Measurements from ENCODE around the gene NBL1.
"Not testable (repeated sequence)": the region's sequence is repeated elsewhere in the genome, so short reads cannot be mapped to it uniquely, and the experiment has no call there.

The NBL1 gene

DNA sequence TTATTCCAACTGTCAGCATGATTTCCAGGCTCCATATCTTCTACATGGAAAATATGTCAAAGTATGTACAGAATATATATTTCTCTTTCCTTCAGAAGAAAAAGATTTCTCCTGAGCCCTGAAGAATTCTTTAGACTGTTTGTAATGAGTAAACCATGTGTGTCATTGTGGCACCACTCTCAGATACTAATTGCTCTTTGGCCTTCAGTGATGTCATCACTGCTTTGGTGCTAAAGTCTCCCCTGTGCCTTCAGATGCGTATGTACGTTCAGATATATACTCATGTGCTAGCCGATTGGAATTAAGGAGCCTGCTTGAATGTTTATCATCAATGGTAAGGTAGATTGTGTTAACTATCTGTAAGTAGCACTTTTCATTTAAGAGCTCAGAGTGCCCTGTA is 20.6 kb upstream of the NBL1 start:
- no peak for DNase-seq

DNA sequence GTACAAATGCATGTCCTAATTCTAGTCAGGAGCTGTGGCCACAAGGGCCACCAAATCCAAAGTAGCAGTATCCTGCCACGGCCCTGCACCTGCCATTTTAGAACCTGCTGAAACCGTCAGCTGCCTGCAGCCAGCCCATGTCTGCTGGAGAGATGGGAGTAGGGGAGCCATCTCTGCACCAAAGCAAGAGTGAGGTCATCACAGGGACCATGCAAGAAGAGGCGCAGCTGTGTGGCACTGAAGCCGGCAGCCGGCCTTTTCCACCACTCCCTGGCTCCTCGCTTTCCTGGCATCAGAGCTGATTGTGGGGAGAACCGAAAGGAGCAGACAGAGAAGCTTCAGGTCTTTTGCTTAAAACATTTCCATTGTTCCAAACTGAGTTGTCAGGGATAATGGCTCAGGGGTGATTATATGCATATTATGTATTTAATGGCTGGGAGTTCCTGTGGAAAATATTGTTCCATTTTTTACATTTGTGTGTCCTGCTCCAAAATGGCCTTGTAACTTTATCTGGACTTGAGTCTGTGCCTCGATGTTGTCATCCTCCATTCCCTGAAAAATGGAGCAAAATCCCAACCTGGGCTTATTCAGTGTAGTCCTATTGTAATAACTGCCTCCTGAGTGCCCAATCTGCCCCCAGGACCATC is 18.7 kb upstream of the NBL1 start:
- no peak for DNase-seq

DNA sequence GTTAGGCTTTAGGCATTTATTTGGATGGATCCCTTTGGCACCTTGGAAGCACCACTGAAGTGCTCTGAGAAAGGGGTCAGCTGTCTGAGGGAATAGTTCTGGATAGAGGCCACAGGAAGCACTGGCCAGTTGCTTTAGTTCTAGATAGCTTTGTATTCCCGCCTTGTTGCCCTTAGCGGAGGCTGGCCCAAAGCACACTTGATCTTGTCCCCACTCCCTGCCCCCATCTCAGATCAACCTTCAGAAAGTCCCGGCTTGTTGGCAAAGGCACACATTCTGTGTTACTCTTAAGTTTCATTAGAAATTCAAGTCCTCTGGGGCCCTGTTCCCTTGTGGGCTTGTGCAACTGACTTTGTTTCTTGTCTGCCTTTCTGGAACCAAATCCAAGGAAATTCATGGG is 15.2 kb upstream of the NBL1 start:
- no peak for DNase-seq

DNA sequence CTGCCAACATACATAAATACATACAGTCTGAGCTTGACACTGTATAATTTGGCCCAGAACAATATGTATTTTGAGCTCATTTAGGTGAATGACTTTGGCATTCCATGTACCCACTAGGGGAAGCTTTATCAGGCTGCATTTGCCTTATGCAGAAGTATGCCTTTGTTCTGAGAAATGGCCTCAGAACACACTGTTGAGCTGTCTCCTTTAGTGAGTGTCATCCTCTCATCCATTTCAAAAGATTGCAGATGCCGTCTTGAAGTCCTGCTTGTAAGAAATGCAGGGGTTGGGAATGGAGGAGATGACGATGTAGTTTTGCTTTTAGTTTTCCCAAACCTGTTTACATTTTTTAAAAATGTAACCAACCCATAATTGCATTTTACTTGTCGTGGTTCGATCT is 14.8 kb upstream of the NBL1 start:
- DNase-seq: no peak

DNA sequence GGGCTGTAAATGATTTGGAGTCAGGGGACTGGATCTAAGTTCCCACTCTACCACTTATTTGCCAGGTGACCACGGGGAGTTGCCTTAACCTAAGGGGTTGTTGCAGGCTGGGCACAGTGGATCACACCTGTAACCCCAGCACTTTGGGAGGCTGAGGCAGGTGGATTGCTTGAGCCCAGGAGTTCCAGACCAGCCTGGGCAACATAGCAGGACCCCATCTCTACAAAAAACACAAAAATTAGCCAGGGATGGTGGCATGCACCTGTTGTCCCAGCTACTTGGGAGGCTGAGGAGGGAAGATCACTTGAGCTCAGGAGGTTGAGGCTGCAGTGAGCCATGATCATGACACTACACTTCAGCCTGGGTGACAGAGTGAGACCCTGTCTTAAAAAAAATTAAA is 13.9 kb upstream of the NBL1 start:
- DNase-seq: not testable (repeated sequence)

DNA sequence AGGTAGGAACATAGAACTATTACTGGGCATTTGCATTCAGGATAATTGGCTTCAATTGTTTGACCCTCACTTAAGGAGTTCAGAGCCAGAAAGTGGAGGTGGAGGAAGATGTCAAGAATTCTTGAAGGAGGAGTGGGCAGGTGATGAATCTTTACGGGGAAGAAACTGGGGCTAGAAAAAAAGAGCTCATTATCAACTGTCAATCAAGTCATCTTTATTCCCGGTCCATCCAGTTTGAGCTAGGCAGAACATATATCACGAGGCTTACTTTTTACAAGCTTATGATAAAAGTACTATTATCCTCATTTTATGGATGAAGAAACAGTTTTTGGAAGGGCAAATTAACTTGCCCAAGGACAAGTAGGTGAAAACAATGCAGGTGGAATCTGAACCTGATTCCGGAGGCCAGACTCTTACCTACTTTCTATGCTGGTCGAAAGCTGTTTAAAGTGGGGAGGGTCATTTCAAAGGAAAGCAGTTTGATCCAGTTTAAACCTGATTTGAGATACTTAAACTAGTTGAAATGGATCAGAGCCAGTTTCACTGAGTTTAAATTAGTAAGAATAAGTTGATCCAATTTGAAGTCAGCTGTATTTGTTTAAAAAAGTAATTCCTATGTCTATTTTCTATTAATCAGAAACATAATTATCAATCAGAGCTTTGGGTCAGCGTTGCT is 13.3 kb upstream of the NBL1 start:
- no peak for DNase-seq

DNA sequence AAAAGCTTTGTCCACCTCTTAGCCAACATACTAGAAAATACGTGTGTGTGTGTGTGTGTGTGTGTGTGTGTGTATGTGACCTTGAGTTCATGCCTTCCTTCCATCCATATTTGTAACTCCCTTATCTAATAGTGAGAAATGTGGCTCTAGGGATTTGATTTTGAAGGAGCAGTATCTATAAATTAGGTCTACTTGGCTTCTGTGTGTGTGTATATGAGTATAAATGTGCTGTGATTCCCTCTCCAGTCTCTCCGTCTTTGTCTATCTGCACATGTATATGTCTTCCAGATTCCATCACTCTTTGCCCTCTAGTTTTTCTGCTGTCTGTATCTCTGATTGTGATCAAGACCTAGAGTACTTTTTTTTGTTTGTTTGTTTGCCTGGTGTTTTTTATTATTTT is 11.9 kb upstream of the NBL1 start:
- no peak for DNase-seq

DNA sequence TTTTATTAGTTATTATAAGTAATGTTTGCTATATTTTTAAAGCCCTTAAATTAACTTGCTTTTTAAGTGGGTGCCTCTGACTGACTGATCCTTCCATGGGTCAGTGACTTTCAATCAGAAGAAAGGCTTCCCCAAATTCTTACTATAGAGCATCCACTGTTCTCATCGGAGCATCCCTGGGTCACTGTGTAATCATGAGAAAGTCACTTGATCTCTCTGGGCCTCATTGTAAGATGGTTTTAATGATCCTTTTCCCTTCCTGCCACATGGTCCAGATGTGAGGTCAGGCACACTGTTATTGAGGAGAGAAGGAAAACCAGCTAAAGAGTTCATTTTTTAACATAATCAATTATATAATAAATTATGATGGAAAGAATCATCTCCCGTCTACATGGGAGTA is 11.0 kb upstream of the NBL1 start:
- DNase-seq: no peak

DNA sequence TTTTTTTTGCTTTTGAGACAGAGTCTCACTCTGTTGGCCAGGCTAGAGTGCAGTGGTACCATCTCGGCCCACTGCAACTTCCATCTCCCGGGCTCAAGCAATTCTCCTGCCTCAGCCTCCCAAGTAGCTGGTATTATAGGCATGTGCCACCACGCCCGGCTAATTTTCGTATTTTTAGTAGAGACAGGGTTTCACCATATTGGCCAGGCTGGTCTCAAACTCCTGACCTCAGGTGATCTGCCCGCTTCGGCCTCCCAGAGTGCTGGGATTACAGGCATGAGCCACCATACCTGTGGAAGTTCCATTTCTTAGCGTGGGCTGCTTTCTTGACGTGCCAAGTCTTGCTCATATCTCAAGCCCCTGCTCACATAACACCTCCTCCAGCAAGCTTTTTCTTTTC is 9.0 kb upstream of the NBL1 start:
- DNase-seq: not testable (repeated sequence)

DNA sequence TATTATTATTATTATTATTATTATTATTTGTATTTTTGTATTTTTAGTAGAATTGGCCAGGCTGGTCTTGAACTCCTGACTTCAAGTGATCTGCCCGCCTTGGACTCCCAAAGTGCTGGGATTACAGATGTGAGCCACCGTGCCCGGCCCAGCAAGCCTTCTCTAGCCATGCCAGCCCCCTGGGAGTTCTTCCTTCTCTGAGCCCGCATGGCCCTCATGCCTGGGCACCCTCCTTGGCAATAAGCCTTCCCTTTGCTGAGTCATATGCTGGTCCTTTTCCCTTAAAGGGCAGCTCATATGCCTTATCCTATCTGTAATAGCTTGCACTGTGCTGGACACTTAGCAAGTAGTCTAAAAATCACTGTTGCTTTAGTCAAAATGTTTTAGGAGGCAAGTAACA is 8.5 kb upstream of the NBL1 start:
- no peak for DNase-seq

DNA sequence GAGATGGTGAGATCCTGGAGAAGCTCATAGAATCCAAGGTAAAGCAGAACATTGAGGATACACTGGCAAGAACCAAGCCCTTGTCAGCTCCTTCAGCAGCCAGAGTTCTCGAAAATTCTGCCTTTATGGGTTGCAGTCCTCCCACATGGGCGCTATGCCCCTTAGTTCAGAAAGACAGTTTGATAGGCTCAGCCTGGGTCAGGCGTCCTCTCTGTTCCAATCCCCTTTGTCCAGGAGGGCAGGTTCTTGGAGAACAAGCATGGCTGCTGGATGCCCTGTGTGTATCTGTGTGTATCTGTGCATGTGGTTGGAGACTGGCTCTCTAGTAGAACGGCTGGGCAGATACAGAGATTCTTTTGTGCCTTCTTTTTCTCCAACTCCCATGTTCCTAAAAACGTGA is 8.0 kb upstream of the NBL1 start:
- no peak for DNase-seq

DNA sequence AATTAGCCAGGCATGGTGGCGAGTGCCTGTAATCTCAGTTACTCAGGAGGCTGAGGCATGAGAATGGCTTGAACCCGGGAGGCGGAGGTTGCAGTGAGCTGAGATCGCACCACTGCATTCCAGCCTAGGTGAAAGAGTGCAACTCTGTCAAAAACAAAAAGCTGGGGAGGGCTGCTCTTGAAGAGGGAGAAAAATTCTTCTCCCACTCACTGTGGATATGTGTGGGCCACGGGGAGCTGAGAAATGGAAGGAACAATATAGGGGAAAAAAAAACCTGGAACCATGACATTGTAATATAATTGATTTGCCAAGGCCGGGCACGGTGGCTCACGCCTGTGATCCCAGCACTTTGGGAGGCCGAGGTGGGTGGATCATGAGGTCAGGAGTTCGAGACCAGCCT is 7.4 kb upstream of the NBL1 start:
- DNase-seq: not testable (repeated sequence)

DNA sequence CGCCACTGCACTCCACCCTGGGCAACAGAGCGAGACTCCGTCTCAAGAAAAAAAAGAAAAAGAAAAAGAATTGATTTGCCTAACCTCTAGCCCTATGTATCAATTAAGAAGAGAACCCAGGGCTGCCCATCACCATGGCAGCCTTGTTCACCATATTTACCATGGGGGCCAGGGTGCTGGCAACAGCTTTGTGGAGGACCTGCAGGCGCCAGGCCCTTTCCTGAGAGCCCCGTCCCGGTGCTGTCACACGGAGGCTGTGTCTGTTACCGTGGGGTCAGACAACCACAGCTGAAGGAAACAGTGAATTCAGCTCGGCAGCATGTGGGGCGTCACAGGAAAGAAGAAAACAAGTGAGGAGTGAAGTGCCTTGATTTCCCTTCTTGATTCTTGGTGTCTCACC is 6.5 kb upstream of the NBL1 start:
- DNase-seq: no peak

DNA sequence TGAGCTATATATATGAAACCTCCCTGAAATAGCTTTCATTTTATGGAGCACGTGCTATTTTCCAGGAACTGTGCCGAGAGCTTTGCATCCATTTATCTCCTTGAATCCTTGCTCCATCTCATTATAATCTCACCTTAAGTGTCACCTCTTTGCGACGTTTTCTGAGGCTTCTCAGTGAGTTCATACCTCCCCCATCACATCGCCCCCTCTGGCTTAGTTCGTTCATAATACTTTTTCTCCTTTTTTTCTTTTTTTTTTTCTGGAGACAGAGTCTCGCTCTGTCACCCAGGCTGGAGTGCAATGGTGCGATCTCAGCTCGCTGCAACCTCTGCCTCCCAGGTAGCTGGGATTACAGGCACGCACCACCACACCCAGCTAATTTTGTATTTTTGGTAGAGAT is 4.9 kb upstream of the NBL1 start:
- DNase-seq: not testable (repeated sequence)

DNA sequence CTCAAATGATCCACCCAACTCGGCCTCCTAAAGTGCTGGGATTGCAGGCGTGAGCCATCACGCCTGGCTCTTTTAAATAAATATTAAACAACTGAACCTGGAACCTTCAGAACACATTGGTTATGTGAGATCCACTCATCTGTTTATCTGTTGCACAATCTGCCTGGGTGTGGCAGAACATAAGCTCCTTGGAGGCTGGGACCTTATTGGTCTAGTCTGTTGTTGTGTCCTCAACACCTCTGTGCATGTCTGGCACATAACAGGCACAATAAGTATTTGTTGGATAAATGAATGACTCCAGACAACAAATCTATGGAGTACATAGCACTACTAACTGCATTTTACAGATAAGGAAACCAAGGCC is 4.1 kb upstream of the NBL1 start:
- DNase-seq: no peak

DNA sequence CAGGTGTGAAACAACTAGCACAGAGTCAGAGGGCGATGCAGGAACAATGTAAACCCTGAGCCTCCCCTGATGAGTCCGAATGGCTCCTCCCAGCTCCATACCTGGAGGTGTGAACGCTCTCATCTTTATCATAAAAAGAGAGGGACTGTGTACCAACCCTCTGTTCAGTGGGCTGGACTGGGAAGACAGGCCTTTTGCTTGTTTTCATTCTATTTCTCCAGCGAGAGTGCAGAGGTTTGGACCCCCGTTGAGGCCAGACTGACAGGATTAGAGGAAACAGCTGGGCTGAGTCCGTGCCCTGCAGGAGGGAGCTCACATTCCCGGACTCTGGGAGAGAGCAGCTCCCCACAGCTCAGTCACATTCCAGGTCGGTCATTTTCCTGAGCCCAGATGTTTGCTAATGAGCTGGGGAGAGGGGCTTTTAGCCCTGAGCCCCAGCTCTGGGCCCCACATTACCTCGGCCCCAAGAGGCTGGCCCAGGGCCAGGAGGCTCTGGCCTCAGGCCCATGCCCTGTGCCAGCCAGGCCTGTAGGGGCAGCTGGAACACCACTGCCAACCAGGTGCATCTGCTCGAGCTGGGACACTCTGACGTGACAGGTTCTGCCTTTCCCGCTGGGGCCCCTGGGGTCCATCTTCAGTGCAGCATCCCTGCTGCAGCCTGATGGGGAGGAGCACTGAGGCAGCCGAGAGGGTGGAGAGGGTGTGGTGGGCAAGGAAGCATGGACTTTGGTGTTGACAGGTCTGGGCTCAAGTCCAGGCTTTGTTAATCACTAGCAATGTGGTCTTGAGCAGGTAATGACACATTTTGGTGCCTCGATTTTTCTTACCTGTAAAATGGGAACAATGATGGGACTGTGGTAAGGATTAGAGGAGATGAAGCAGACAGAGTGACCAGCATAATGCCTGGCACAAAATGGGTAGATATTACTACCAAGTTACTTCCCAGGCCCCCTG is 3.5 kb upstream of the NBL1 start:
- no peak for DNase-seq

DNA sequence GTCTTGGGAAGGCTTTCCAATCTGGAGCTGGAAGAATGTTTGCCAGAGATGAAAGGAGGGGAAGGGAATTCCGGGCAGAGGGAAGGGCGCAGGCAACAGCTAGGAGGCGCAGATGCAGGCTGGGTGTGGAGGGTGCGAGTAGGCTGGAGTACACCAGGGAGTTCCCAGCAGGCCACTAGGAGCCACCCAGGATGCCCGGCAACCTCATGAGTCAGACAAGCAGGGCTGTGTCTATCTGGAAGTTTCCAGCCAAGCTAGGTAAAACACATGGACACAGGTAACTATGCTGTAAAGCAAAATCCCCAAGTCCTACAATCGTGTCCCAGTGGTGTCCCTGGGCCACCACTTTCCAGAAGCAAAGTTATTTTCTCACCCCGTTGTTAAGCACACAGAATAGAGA is 990 bp upstream of the NBL1 start:
- no peak for DNase-seq

DNA sequence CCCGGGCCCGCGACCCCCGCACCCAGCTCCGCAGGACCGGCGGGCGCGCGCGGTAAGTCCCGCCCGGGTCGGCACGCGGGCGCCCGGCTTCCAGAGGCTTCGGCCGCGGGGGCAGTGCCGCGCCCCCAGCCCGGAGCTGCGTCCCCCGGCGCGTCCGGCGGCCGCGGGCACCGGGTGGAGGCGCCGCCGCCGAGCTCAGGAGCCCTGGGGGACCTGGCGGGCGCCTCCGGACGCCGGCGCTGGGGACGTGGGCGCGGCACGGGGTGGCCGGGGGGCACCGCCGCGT is 227 bp downstream of the NBL1 start:
- DNase-seq: no peak

DNA sequence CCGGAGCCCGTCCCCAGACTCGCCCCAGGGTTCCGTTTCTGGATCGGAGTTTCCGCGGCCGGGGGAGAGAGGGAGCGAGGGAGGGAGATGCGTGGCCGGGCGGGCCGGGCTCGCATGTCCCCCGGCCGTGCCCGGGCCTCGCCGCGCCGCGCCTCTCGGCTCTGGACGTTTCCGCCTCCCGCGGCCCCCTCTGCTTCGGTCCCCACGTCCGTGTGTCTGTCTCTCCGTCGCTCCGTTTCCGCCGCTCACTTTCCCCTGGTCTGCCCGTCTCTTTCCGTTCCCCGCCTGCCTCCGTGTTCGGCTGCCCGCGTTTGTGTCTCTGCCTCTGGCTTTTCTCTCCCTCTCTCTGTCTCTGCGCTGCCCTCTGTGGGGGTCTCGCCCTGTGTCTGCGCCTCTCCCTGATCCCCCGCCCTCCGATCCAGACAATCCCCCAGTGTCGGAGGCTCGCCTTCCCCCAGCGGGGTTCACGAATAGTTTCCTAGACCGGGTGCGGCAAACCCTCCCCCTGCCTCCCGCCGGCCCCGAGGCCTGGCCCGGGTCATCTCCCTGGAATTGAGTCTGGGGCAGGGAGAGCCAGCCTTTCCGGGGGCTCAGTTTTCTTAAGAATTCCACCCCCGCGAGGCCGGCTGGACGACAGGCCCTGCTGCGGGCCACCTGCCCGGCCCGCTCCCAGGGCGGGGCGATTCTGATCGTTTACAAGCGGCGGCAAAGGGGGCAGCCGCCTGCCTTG is 735 bp downstream of the NBL1 start:
- DNase-seq: peak; percentile 71

DNA sequence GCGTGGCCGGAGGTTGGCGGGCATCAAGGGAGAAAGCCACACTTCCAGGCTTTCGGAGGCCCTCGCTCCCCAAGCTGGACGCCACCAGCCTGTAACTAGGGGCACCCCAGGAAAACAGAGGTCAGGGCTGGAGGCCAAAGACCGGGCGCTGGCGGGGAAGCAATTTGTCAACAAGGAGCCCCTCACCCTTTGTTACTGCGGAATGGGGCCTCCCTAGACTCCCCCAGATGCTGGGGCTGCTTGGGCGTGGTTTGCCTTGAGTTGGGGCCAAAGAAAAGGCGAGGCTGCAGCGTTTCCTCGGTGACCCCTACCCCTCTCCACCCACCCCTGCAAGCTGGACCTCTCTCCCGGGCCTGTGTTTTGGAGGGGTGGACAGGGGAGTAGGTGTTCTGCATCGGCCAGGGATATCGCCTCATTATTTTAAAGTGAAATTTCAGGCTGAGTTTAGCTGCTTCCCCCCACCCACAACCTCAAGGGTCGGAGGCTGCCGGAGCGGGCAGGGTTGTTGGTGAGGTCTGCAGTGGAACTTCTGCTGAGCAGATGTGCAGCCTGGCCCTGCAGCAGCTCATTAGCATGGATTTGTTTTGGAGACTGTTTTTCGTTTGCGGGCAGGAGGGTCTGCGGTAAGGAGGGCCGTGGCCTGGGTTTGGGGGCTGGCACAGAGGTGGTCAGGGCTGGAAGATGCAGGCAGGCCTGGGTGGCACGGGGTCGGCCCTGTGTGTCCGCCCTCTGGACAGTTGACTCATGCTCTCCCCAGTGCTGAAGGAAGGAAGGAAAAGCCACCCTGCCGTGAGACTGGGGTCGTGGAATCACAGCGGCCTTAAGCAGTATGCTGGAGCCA is 1.5 kb downstream of the NBL1 start:
- DNase-seq: no peak

DNA sequence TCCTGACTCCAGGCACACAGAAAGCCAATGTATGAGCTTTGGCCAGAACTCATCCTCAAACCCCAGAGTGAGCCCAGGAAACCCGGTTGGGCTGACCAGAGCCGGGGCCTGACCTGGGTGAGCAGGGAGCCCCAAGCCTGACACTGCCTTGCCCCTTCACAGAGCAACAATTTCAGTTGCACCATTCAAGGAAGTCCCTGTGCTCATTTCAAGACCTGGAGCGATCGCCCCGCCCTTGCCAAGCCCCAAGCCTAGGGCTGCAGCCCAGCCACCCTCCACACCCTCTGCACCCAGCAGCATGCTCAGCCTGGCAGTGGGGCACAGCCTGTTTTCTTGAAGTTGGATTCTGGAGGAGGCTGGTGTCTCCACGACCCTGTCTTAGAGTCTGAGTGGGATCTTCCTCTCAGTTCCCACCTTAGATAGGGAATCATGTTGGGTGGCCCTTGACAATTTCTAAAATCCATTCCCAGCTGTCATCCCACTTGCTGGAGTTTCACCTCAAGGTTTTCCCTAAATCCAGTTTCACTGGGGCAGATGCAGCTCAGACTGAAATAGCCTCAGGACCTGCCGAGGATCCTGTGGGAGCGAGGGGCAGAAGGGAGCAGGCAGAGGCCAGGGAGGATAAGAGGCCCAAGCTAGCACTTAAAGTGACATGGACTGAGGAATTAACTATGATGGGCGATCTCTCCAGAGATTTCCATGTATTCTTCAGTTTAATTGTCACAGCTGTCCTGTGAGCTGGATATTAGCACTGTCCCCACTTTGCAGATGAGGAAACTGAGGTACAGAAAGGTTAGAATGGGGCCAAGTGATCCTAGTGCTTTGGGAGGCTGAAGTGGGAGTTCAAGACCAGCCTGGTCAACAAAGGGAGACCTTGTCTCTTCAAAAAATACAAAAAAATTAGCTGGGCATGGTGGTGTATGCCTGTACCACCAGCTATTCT is 2.5 kb downstream of the NBL1 start:
- peak; percentile 50 for DNase-seq

Data from stimulated activated CD8-positive, alpha-beta memory T cell treated with anti-CD3 and anti-CD28 coated beads, Interleukin-4, amount 100 ng/mL, for 48 hours (primary cell).